ENCODE measurements around the gene SDK2. TPM values are rescaled to one million over a fixed set of nuclear protein-coding genes. Genes with fewer than 3 reads are reported as not detected.

The SDK2 gene
- polyA plus RNA-seq, 1 of the 3 experiments (the other 2 are of a cell fraction), result 0.02 TPM

DNA sequence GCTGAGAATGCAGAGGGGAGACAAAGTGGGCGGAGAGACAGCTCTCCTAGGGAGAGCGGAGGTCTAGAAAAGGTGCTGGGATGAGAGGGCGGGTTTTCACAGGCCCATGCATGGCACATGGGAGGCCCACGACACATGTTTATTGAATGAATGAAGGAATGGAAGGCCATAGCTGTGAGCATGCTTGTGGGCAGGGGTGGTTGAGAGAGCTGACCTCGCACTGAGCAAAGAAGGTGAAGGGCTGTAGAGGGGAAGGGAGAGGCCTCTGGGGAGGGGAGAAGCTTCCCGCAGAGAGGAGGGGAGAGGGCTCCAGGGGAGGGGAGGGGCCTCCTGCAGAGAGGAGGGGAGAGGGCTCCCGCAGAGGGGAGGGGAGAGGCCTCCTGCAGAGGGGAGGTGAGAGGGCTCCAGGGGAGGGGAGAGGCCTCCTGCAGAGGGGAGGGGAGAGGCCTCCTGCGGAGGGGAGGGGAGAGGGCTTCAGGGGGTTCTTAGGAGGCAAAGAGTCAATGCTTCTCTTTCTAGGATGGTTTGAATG is 27.3 kb downstream of the SDK2 start:
- Histone ChIP-seq H4K20me1 (ENCODE audit: insufficient read depth) (no peaks in the 10 kb centered on the region), H3K27me3 (ENCODE audit: insufficient read depth) (no peaks in the 10 kb centered on the region), H3K4me2 (no peak overlapping the region), H3K79me2 (ENCODE audit: insufficient read depth) (no peaks in the 10 kb centered on the region), H3K9me3 (no peaks in the 10 kb centered on the region), H3F3A (replicated peaks; ENCODE audit: insufficient read depth) (no peaks in the 10 kb centered on the region), H3K4me1 (ENCODE audit: control insufficient read depth in 1 of 2, insufficient read depth in 2 of 2, low read depth in 1 of 2, low read length in 1 of 2) (peaks cover 0 to 12% of the 10 kb centered on the region in 2 experiments; a peak in 2 of 4 replicates), H3K36me3 (replicated peaks in 1 of 2; ENCODE audit: control insufficient read depth in 1 of 2, insufficient read depth in 2 of 2, low read length in 1 of 2) (no peaks in the 10 kb centered on the region), H3K9me2 (no peaks in the 10 kb centered on the region), H3K4me3 (ENCODE audit: low read depth in 2 of 2, low read length in 1 of 2) (no peak overlapping the region), H3K9ac (no peak overlapping the region), H2AFZ (ENCODE audit: low read depth) (no peak overlapping the region), H3K27ac (ENCODE audit: low read depth in 2 of 2, low read length in 1 of 2) (no peak overlapping the region)
- no peak for TF ChIP-seq ELF1 (IDR thresholded peaks at IDR 0.05)
- no peak for TF ChIP-seq NFIC (IDR thresholded peaks at IDR 0.05; ENCODE audit: borderline replicate concordance)
- no peak for TF ChIP-seq RCOR1 (IDR thresholded peaks at IDR 0.05; ENCODE audit: low read length)
- TF ChIP-seq, protein P1, sequence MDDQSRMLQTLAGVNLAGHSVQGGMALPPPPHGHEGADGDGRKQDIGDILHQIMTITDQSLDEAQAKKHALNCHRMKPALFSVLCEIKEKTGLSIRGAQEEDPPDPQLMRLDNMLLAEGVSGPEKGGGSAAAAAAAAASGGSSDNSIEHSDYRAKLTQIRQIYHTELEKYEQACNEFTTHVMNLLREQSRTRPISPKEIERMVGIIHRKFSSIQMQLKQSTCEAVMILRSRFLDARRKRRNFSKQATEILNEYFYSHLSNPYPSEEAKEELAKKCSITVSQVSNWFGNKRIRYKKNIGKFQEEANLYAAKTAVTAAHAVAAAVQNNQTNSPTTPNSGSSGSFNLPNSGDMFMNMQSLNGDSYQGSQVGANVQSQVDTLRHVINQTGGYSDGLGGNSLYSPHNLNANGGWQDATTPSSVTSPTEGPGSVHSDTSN (IDR thresholded peaks at IDR 0.05), result no peak
- no peak for TF ChIP-seq FOSL2 (IDR thresholded peaks at IDR 0.05; ENCODE audit: borderline replicate concordance, low read depth)
- no peak for TF ChIP-seq JUND (IDR thresholded peaks at IDR 0.05)
- no peak for TF ChIP-seq SIN3A (IDR thresholded peaks at IDR 0.05; ENCODE audit: borderline replicate concordance, low read depth, low read length)
- TF ChIP-seq RXRA (IDR thresholded peaks at IDR 0.05; ENCODE audit: borderline replicate concordance, low read depth), result no peak
- no peak for TF ChIP-seq NRF1 (IDR thresholded peaks at IDR 0.05; ENCODE audit: low read depth, low read length)
- TF ChIP-seq TEAD4 (IDR thresholded peaks at IDR 0.05; ENCODE audit: borderline replicate concordance, insufficient read depth), result no peak
- TF ChIP-seq GABPA (IDR thresholded peaks at IDR 0.05; ENCODE audit: low read depth), result no peak
- TF ChIP-seq FOXM1 (IDR thresholded peaks at IDR 0.05; ENCODE audit: low read depth), result no peak
- TF ChIP-seq MAX (IDR thresholded peaks at IDR 0.05; ENCODE audit: low read depth), result no peak
- no peak for TF ChIP-seq USF2 (IDR thresholded peaks at IDR 0.05; ENCODE audit: borderline replicate concordance, low read depth, low read length)
- TF ChIP-seq RAD21 (IDR thresholded peaks at IDR 0.05; ENCODE audit: low read length), result no peak
- TF ChIP-seq FOXJ3 (CRISPR knock-in tag; IDR thresholded peaks at IDR 0.05), result no peak
- TF ChIP-seq GATA2 (CRISPR knock-in tag; IDR thresholded peaks at IDR 0.05), result no peak
- no peak for TF ChIP-seq CHD2 (IDR thresholded peaks at IDR 0.05; ENCODE audit: low read length, partially characterized antibody)
- no peak for DNase-seq
- CTCF ChIA-PET, result interaction anchor here (0.6 to 1.7 kb wide), 3 partner anchors 21 to 1243 kb away, joined by 3 to 9 read pairs (median 3); no protein-coding TSS in a partner anchor
- POLR2A ChIA-PET, result no interaction called here
- WGBS (ENCODE audit: low lambda C conversion rate), result 56% methylated on average over 8 of the region's 8 CpGs
